ENCODE measurements around the gene CAPNS1. TPM values are rescaled to one million over a fixed set of nuclear protein-coding genes. Genes with fewer than 3 reads are reported as not detected.
A peak's percentile ranks its signal among the peaks of the same experiment; 100 is the strongest.

Gene CAPNS1
- total RNA-seq, 4 donors from 2014 or later = 211 to 284 (median 266) TPM

DNA sequence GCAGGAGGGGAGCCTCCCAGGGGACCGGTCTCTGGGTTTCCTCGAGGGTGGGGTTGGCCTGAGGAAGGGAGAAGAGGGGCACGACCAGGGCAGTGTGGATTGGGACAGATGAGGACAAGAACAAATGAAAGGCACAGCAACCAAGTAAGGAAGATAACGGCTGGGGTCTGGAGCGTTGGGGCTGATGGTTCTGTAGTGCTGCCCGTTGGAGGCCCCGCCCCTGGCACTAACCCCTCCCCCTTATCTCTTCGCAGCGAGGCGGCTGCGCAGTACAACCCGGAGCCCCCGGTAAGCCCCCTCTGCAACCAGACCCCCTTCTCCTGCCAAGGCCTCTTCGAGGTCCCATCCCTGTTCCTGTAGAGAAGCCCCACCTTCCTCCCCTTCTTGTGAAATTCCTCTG, 2.2 kb downstream of the CAPNS1 start:
- WGBS, 2 donors = 93 to 95% methylated on average over 9 to 11 of the region's 14 CpGs
- Histone ChIP-seq H3K4me3 (peak overlapping the region in 2 of 4 donors; percentile 68 to 82), H3K4me1 (peaks cover 22 to 40% (median 24%) of the 10 kb centered on the region in 3 donors), H3K27me3 (no peaks in the 10 kb centered on the region), H3K36me3 (peaks cover 20 to 56% (median 40%) of the 10 kb centered on the region in 3 donors), H3K9me3 (no peaks in the 10 kb centered on the region), H3K27ac (peak overlapping the region; percentile 92 to 99 (median 99))
- intact Hi-C loops (cut with DNase I) = no loop called here
- no peak for DNase-seq
- TF ChIP-seq, protein P1, sequence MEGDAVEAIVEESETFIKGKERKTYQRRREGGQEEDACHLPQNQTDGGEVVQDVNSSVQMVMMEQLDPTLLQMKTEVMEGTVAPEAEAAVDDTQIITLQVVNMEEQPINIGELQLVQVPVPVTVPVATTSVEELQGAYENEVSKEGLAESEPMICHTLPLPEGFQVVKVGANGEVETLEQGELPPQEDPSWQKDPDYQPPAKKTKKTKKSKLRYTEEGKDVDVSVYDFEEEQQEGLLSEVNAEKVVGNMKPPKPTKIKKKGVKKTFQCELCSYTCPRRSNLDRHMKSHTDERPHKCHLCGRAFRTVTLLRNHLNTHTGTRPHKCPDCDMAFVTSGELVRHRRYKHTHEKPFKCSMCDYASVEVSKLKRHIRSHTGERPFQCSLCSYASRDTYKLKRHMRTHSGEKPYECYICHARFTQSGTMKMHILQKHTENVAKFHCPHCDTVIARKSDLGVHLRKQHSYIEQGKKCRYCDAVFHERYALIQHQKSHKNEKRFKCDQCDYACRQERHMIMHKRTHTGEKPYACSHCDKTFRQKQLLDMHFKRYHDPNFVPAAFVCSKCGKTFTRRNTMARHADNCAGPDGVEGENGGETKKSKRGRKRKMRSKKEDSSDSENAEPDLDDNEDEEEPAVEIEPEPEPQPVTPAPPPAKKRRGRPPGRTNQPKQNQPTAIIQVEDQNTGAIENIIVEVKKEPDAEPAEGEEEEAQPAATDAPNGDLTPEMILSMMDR (IDR thresholded peaks at IDR 0.05) = no peak
- no peak for TF ChIP-seq POLR2A (IDR thresholded peaks at IDR 0.05)

DNA sequence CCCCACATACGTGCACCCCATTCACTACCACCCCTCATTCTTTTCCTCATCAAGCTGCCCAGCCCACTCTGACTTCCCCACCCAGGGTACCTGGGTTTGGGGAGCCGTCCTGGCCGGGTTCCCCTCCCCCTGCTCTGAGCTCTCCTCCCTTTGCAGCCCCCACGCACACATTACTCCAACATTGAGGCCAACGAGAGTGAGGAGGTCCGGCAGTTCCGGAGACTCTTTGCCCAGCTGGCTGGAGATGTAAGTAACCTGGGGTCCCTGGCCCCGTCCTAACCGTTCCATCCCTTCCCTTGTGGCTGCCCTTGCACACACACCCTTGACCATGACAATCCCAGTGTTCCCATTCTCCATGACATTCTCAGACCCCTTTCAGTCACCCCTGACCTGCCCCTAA, 2.6 kb downstream of the CAPNS1 start:
- Histone ChIP-seq H3K27me3 (no peaks in the 10 kb centered on the region), H3K27ac (peak overlapping the region in 2 of 4 donors; percentile 92 to 99), H3K36me3 (peaks cover 20 to 61% (median 44%) of the 10 kb centered on the region in 3 donors), H3K9me3 (no peaks in the 10 kb centered on the region), H3K4me3 (no peak overlapping the region), H3K4me1 (peaks cover 17 to 36% (median 19%) of the 10 kb centered on the region in 3 donors)
- intact Hi-C loops (cut with DNase I) = no loop called here
- no peak for DNase-seq
- no peak for TF ChIP-seq POLR2A (IDR thresholded peaks at IDR 0.05)
- TF ChIP-seq, protein P1 (IDR thresholded peaks at IDR 0.05) = no peak
- WGBS, 2 donors = 87 to 90% methylated on average over 9 of the region's 9 CpGs

DNA sequence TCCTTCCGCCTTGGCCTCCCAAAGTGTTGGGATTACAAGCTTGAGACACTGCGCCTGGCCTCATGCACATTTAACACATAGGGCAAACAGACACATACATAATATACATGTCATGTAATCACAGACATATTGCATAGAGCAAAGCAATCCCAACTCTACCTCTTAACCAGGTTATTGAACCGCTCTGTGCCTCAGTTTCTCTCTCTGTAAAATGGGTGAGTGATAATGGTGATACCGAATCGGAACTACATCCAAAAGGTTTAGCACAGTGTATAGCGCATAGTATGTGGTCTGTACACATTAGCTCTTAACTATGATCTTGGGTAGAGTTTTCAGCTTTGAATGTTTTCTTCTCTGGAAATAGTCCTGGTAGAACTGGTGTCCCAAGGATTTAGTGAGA, 4.8 kb downstream of the CAPNS1 start:
- H3K27me3 ChIP-seq = no peaks in the 10 kb centered on the region
- H3K27ac ChIP-seq = no peak overlapping the region
- no peak for TF ChIP-seq POLR2A (IDR thresholded peaks at IDR 0.05)
- TF ChIP-seq, protein P1 (IDR thresholded peaks at IDR 0.05) = no peak
- 89 to 94% methylated on average over 6 of the region's 6 CpGs for WGBS, 2 donors
- H3K36me3 ChIP-seq = peaks cover 29 to 82% (median 58%) of the 10 kb centered on the region in 3 donors
- no peaks in the 10 kb centered on the region for H3K9me3 ChIP-seq
- H3K4me3 ChIP-seq = no peak overlapping the region
- peaks cover 11 to 29% (median 17%) of the 10 kb centered on the region in 3 donors for H3K4me1 ChIP-seq
- no peak for DNase-seq
- intact Hi-C loops (cut with DNase I) = no loop called here

DNA sequence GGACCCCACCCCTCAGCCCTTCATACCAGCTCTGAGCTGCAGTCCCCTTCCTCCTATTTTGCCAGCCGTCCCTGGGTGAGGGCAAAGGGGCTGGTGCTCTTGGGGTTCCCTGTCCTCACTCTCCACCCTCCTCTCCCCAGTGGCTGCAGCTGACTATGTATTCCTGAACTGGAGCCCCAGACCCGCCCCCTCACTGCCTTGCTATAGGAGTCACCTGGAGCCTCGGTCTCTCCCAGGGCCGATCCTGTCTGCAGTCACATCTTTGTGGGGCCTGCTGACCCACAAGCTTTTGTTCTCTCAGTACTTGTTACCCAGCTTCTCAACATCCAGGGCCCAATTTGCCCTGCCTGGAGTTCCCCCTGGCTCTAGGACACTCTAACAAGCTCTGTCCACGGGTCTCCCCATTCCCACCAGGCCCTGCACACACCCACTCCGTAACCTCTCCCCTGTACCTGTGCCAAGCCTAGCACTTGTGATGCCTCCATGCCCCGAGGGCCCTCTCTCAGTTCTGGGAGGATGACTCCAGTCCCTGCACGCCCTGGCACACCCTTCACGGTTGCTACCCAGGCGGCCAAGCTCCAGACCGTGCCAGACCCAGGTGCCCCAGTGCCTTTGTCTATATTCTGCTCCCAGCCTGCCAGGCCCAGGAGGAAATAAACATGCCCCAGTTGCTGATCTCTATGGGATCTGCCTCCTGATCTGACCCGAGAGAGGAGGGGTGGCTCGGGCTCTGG, 10.0 kb downstream of the CAPNS1 start:
- DNase-seq = no peak
- no peaks in the 10 kb centered on the region for H3K27me3 ChIP-seq

DNA sequence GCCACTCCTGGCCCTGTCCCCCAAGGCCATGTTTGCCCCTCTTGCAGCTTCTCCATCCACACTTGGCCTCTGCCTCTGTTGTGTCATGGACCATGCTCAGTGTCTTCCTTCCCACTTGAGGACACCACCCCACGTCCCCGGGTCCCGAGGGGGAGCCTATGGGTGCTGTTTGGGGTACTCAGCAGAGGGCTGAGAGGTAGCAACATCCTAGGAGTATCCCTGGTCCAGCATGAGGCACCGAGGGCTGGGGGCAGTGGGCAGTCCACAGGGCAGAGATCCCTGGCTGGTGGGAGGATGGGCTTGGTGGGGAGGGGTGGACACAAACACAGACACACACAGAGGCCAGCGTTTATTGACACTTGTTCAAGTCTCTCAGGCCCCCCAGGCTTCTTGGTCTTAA, 10.7 kb downstream of the CAPNS1 start:
- no peak overlapping the region for H3K4me3 ChIP-seq
- peaks cover 11 to 71% (median 29%) of the 10 kb centered on the region in 3 donors for H3K4me1 ChIP-seq
- no peaks in the 10 kb centered on the region for H3K9me3 ChIP-seq
- DNase-seq = no peak
- H3K36me3 ChIP-seq = peaks cover 24 to 69% (median 44%) of the 10 kb centered on the region in 3 donors
- intact Hi-C loops (cut with DNase I) = no loop called here
- TF ChIP-seq, protein P1 (IDR thresholded peaks at IDR 0.05) = no peak
- TF ChIP-seq POLR2A (IDR thresholded peaks at IDR 0.05) = no peak
- H3K27ac ChIP-seq = peak overlapping the region; percentile 87 to 98 (median 92)
- H3K27me3 ChIP-seq = no peaks in the 10 kb centered on the region
- WGBS, 2 donors = 0 to 79% methylated on average over 1 to 4 of the region's 5 CpGs

More for the DNA sequence above, 10.0 kb downstream of the CAPNS1 start:
- WGBS, 2 donors = 29 to 41% methylated on average over 4 to 11 of the region's 13 CpGs
- Histone ChIP-seq H3K36me3 (peaks cover 25 to 76% (median 49%) of the 10 kb centered on the region in 3 donors), H3K4me3 (no peak overlapping the region), H3K9me3 (no peaks in the 10 kb centered on the region), H3K27ac (peak overlapping the region; percentile 87 to 98 (median 92)), H3K4me1 (peaks cover 11 to 64% (median 29%) of the 10 kb centered on the region in 3 donors)
- no peak for TF ChIP-seq POLR2A (IDR thresholded peaks at IDR 0.05)
- TF ChIP-seq, protein P1 (IDR thresholded peaks at IDR 0.05) = no peak
- intact Hi-C loops (cut with DNase I) = no loop called here
